ENCODE measurements around the gene NME4. TPM values are rescaled to one million over a fixed set of nuclear protein-coding genes. Genes with fewer than 3 reads are reported as not detected.

Gene NME4
- total RNA-seq, 1 experiment from 2014 or later, result 88.2 TPM

DNA sequence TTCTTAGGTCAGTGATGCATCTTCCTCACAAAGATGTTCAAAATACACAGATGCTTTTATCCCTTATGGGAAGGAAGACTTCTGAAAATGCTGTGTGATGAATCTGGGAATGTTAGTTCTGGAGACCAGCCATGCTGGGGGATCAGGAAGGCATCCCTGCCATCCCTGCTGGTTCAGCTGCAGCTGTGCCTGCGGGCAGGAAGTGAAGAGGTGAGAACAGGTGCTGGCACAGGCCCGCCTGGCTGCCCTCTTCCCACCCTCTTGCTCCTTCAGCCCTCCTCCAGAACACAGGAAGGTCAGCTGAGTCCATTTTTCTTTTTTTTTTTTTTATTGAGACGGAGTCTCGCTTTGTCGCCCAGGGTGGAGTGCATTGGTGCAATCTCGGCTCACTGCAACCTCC, 43.6 kb downstream of the NME4 start:
- CTCF ChIA-PET, result interaction anchor here (0.7 kb wide), 1 partner anchor 76 kb away, joined by 4 read pairs; no protein-coding TSS in a partner anchor
- Mint-ChIP-seq H3K27ac (ENCODE audit: unreplicated experiment) (no peak overlapping the region), H3K27me3 (ENCODE audit: unreplicated experiment) (no peaks in the 10 kb centered on the region), H3K36me3 (ENCODE audit: insufficient read depth, unreplicated experiment) (no peaks in the 10 kb centered on the region), H3K9me3 (ENCODE audit: low read depth, unreplicated experiment) (no peaks in the 10 kb centered on the region), H3K4me1 (ENCODE audit: low read depth, unreplicated experiment) (no peaks in the 10 kb centered on the region), H3K4me3 (ENCODE audit: low read depth, unreplicated experiment) (no peak overlapping the region)
- no peak for DNase-seq
- BruUV-seq (replicated peaks), result no TSS peak
- TF ChIP-seq, protein P1, sequence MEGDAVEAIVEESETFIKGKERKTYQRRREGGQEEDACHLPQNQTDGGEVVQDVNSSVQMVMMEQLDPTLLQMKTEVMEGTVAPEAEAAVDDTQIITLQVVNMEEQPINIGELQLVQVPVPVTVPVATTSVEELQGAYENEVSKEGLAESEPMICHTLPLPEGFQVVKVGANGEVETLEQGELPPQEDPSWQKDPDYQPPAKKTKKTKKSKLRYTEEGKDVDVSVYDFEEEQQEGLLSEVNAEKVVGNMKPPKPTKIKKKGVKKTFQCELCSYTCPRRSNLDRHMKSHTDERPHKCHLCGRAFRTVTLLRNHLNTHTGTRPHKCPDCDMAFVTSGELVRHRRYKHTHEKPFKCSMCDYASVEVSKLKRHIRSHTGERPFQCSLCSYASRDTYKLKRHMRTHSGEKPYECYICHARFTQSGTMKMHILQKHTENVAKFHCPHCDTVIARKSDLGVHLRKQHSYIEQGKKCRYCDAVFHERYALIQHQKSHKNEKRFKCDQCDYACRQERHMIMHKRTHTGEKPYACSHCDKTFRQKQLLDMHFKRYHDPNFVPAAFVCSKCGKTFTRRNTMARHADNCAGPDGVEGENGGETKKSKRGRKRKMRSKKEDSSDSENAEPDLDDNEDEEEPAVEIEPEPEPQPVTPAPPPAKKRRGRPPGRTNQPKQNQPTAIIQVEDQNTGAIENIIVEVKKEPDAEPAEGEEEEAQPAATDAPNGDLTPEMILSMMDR (IDR thresholded peaks at IDR 0.05; ENCODE audit: unreplicated experiment), result no peak
- intact Hi-C loops (cut with micrococcal nuclease; ENCODE audit: unreplicated experiment), result no loop called here

DNA sequence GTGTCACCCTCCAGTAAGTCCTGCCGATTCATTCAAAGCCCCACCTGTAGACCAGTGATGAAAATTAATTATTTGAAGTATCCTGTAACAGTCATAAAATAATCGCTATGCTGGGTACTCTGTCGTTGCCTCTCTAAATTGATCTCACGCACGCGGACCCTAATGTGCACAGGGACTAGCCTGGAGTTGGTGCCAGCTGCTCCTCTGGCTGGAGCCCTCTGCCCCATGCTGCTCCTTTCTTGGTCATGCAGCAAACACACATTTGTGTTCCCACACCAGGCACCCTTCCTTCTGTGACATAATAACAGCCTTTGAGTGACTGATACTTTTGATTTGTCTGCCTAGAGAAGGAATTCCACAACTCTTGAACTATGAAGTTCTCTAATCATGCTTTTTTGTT, 44.4 kb downstream of the NME4 start:
- Mint-ChIP-seq H3K27me3 (ENCODE audit: unreplicated experiment) (no peaks in the 10 kb centered on the region), H3K4me3 (ENCODE audit: low read depth, unreplicated experiment) (no peak overlapping the region), H3K36me3 (ENCODE audit: insufficient read depth, unreplicated experiment) (no peaks in the 10 kb centered on the region), H3K4me1 (ENCODE audit: low read depth, unreplicated experiment) (no peaks in the 10 kb centered on the region), H3K9me3 (ENCODE audit: low read depth, unreplicated experiment) (no peaks in the 10 kb centered on the region), H3K27ac (ENCODE audit: unreplicated experiment) (no peak overlapping the region)
- BruUV-seq (replicated peaks), result no TSS peak
- TF ChIP-seq, protein P1 (IDR thresholded peaks at IDR 0.05; ENCODE audit: unreplicated experiment), result no peak
- no peak for DNase-seq
- CTCF ChIA-PET, result interaction anchor here (0.6 to 0.7 kb wide), 2 partner anchors 33 to 76 kb away, joined by 4 read pairs; no protein-coding TSS in a partner anchor
- intact Hi-C loops (cut with micrococcal nuclease; ENCODE audit: unreplicated experiment), result no loop called here

DNA sequence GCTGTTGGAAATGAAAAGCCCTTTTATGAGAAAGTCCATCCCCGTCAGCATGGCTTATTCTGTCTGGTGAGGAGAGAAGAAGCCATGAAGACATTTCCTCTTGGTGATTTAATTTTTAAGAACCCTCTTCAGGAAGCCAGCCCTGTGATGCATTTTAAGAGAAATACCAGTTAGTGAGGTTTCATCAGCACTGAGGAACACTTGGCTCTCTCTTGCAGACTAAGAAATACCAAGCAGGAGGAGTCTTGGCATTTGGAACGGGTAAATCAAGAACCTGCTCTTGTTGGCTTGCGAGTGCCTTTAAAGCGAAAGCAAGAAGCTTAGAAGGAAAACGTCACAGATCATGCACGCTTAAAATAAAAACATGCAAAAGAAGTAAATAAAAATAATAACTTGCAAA, 46.0 kb downstream of the NME4 start:
- Mint-ChIP-seq H3K4me3 (ENCODE audit: low read depth, unreplicated experiment) (no peak overlapping the region), H3K36me3 (ENCODE audit: insufficient read depth, unreplicated experiment) (no peaks in the 10 kb centered on the region), H3K9me3 (ENCODE audit: low read depth, unreplicated experiment) (no peaks in the 10 kb centered on the region), H3K27ac (ENCODE audit: unreplicated experiment) (no peak overlapping the region), H3K4me1 (ENCODE audit: low read depth, unreplicated experiment) (no peaks in the 10 kb centered on the region), H3K27me3 (ENCODE audit: unreplicated experiment) (no peaks in the 10 kb centered on the region)
- CTCF ChIA-PET, result no interaction called here
- intact Hi-C loops (cut with micrococcal nuclease; ENCODE audit: unreplicated experiment), result no loop called here
- no TSS peak for BruUV-seq (replicated peaks)
- TF ChIP-seq, protein P1 (IDR thresholded peaks at IDR 0.05; ENCODE audit: unreplicated experiment), result no peak
- no peak for DNase-seq

DNA sequence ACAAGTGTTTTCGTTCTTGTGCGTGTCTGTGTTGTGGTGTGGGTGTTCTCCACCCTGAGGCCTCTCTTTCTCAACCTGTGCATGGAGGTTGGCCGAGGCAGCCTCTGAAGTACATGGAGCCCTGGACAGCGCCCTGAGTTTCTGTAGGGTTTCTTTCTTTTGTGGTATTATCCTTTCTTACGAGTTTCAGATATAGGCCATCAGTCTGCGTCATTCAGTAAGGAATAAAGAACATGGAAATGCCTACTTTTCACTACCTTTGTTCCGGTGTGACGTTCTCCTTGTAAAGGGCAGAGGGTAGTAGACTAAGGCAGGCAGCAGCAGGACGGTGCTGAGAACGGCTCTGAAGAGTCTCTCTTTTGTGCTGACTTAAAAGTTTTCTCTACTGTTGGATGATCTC, 47.0 kb downstream of the NME4 start:
- BruUV-seq (replicated peaks), result no TSS peak
- Mint-ChIP-seq H3K27me3 (ENCODE audit: unreplicated experiment) (no peaks in the 10 kb centered on the region), H3K27ac (ENCODE audit: unreplicated experiment) (no peak overlapping the region), H3K4me3 (ENCODE audit: low read depth, unreplicated experiment) (no peak overlapping the region), H3K36me3 (ENCODE audit: insufficient read depth, unreplicated experiment) (no peaks in the 10 kb centered on the region), H3K4me1 (ENCODE audit: low read depth, unreplicated experiment) (no peaks in the 10 kb centered on the region), H3K9me3 (ENCODE audit: low read depth, unreplicated experiment) (no peaks in the 10 kb centered on the region)
- no peak for DNase-seq
- intact Hi-C loops (cut with micrococcal nuclease; ENCODE audit: unreplicated experiment), result no loop called here
- CTCF ChIA-PET, result no interaction called here
- TF ChIP-seq, protein P1 (IDR thresholded peaks at IDR 0.05; ENCODE audit: unreplicated experiment), result no peak
